Right cardiac atrium (tissue), 5 donors: ENCODE data around the gene PTPRM. TPM values are rescaled to one million over a fixed set of nuclear protein-coding genes. Genes with fewer than 3 reads are reported as not detected.

ENCODE experiments used
- ATAC-seq, 2 donors: fragments of 200-7000 bp; cut with Tn5 transposase; one replicate each; pipeline versions ENCODE4 v1.8.0 to v1.9.1; 2020; ENCODE audit warnings: moderate library complexity in 2 of 2, mild to moderate bottlenecking in 1 of 2
- DNase-seq, 3 donors: peaks; one replicate each; pipeline ENCODE4 v3.0.0-alpha.2; 2020
- H3K27ac ChIP-seq: one replicate; pipeline ENCODE4 v1.5.1; 2013; ENCODE audit warnings: mild to moderate bottlenecking, low read length, control low read depth, moderate library complexity
- H3K27me3 ChIP-seq: one replicate; pipeline ENCODE4 v1.6.1; 2013; ENCODE audit not compliant: control insufficient read depth, insufficient read depth
- H3K4me1 ChIP-seq: one replicate; pipeline ENCODE4 v1.6.1; 2013; ENCODE audit warnings: low read length; ENCODE audit not compliant: control insufficient read depth, insufficient read depth
- H3K4me3 ChIP-seq: one replicate; pipeline ENCODE4 v1.5.1; 2013; ENCODE audit warnings: low read length, control low read depth
- H3K9me3 ChIP-seq: one replicate; pipeline ENCODE4 v1.6.1; 2013; ENCODE audit warnings: low read length; ENCODE audit not compliant: control insufficient read depth
- WGBS: extraction: QIAGEN DNeasy Blood & Tissue Kit; methylation state at CpG from one replicate; pipeline ENCODE4 v1.1.7; 2013; 5-methylcytosine and 5-hydroxymethylcytosine counted together
- intact Hi-C, 4 donors: fragments of 100-400 bp; cut with DNase I; formaldehyde crosslinking; loops; one replicate each; pipeline versions ENCODE4 v1.11.0 to v1.14.0; 2022 to 2023
- long read RNA-seq, 4 donors: library from polyadenylated mRNA; unstranded; transcript quantifications; one replicate each; pipeline ENCODE4 v2.0.0, GENCODE V29; 2020 to 2021
- polyA plus RNA-seq: library from polyadenylated mRNA; stranded (reverse); fragments of 200-250 nt; gene quantifications from one replicate; pipeline ENCODE4 v1.2.3, GENCODE V29; 2013
- total RNA-seq, 4 donors: library from RNA; stranded (reverse); fragmentation: NEBNext Ultra II Directional; extraction: Animal tissue kit (Norgen Biotek cat#: 25700); gene quantifications; one replicate each; pipeline ENCODE4 v1.2.1, GENCODE V29; 2021
- donor health status: healthy with polysubstance abuse.
- donor health status: DM: no; HTN: yes; CAD: no.
- donor health status: DM: no; HTN: no; CAD: no.
- donor health status: DM: no; HTN: yes; CAD: no; lungs with severe emphysema.
- donor health status: DM: yes; HTN: yes; CAD: no.

Gene PTPRM
- total RNA-seq (10 to 100 TPM; 55.1 to 76.2 (median 62.9) TPM), polyA plus RNA-seq (81.5 TPM)
- long read RNA-seq, donor 1, partial matches to known transcripts: 22 of 36 reads
- long read RNA-seq, donor 1, other reads (novel, unspliced or antisense): 14 of 36 reads
- long read RNA-seq, donor 2, partial matches to known transcripts: 8 of 11 reads
- long read RNA-seq, donor 2, other reads (novel, unspliced or antisense): 3 of 11 reads
- long read RNA-seq, donor 3, full-length matches to known transcripts: 1 of 67 reads
- long read RNA-seq, donor 3, partial matches to known transcripts: 53 of 67 reads
- long read RNA-seq, donor 3, other reads (novel, unspliced or antisense): 13 of 67 reads
- long read RNA-seq, donor 4, partial matches to known transcripts: 10 of 13 reads
- long read RNA-seq, donor 4, other reads (novel, unspliced or antisense): 3 of 13 reads

DNA sequence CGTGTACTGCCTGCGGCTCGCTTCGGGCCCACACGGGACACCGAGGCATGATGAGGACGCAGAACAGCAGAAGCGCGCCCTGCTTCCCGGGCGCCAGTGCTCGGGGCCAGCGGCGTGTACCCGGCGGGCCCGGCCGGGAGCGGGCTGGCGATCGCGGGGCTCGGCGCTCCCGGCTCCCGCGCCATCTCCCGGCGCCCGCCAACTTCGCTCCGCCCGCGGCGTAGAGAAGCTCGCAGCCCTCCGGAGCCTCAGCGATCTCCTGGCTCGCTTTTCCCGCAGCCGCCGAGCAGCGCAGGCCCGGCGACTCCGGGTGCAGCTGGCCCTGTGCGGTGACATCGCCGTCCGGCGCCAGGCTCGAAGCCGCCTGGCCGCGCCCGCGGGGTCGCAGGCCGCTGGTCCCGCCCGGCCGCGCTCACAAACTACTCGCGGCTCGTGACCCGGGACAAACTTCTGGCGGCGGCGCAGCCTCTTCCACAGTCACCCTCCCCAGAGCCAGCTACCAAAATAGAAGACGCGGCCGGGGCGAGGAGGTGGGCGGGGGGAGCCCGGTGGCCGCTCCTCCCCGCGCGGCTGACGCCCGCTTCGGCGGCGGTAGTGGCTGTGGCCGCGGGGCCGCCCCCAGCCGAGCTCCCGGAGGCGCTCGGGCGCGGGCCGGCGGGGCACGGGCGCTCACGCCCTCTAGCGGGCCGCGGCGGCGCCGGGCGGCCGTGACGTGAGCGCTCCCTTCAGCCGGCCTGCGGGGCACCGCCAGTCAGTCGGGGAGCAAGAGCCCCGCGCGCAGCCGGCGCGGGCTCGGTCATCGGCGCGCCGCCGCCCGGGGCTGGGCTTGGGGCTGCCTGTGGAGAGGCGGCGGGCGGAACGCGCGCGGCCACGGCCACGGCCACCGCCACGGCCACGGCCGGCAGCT, at the start of gene PTPRM:
TSS of gene PTPRM (plus strand) at position 750 of the 907 bp plus-strand sequence. CDS start 503 bp downstream, outside the sequence.
- Histone ChIP-seq H3K27me3 (no peaks in the 10 kb centered on the region), H3K4me3 (peak within 1 kb of the TSS; percentile 84), H3K9me3 (no peaks in the 10 kb centered on the region), H3K27ac (peak within 1 kb of the TSS; percentile 100), H3K4me1 (peaks cover 3% of the 10 kb centered on the region)
- intact Hi-C loops: loop anchor here in 3 of 4 donors (2.0 to 10.0 kb wide), 5 partner anchors 112 to 294 kb away; no protein-coding TSS in a partner anchor
- DNase-seq (peak; percentile 93 to 97 (median 97)), ATAC-seq (peak; percentile 93 to 96)
- under 1% methylated on average over 139 of the region's 139 CpGs for WGBS

- H3K4me1 ChIP-seq: no peaks in the 10 kb centered on the region
- no peak overlapping the region for H3K27ac ChIP-seq
- intact Hi-C loops: no loop called here
- H3K4me3 ChIP-seq: no peak overlapping the region
- no peak for ATAC-seq
- H3K9me3 ChIP-seq: no peaks in the 10 kb centered on the region
- WGBS: 80% methylated on average over 4 of the region's 4 CpGs
- no peaks in the 10 kb centered on the region for H3K27me3 ChIP-seq
- no peak for DNase-seq
Measured at GRCh38 chr18:7517852-7518251, 49.3 kb upstream of the PTPRM start.

DNA sequence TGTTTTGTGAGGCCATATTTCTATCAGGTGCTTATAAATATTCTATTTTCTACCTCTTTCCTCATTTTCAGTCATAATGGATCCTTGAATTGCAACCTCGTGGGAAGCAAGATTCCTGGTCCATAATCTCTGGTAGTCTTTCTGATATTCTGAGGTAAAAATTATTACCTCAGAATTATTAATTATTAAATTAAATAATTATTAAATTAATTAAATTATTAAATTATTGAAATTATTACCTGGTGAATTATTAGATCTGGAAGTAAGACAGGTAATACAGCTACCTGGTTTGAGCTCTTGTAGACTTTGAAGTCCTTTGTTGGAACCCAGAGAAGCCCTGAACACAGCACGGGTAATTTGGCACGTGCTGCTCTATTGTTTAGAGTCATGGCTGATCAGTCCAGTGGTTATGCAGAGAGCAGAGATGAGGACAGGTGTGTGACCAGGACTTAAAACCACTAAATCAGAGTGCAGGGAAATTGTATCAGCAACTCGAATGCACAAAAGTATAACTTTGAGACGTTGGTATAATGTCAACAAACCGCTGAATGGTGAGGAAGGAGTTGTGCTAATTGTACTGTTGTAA, 46.8 kb upstream of the PTPRM start:
- no peak for ATAC-seq
- no peak for DNase-seq
- Histone ChIP-seq H3K27me3 (no peaks in the 10 kb centered on the region), H3K9me3 (no peaks in the 10 kb centered on the region), H3K27ac (no peak overlapping the region), H3K4me1 (no peaks in the 10 kb centered on the region), H3K4me3 (no peak overlapping the region)
- WGBS: 85% methylated on average over 6 of the region's 6 CpGs
- intact Hi-C loops: no loop called here

DNA sequence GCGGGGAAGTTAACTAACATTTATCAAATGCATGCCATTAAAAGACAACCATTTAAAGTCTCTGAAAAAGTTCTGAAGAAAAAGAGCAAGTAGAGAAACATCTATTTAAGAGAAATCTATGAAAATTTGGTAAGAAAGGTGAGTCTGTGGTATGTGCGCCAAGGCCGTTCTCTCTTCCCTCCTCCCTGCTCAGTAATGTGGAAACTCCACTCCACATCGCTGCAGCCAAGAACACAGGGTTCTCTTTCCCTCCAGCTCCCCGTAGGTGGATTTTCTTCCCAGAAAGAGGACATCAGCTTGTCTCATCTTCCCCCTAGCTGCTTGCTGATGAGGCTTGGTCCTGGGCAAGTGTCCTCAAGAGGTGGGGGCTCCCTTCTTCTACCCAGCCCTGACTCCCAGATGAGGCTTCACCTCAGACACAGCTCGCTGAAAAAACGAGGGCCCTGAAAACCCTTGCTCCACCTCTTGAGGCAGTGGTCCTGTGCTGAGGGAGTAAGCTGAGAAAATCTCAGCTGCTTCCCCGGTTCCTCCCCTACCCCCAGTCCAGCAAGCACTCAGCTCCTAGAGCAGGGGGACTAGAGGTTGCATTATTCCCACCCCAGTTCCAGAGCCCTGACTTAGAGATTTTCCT, 45.8 kb upstream of the PTPRM start:
- Histone ChIP-seq H3K4me3 (no peak overlapping the region), H3K4me1 (no peaks in the 10 kb centered on the region), H3K27me3 (no peaks in the 10 kb centered on the region), H3K9me3 (no peaks in the 10 kb centered on the region), H3K27ac (no peak overlapping the region)
- DNase-seq: no peak
- ATAC-seq: no peak
- intact Hi-C loops: no loop called here
- 88% methylated on average over 8 of the region's 8 CpGs for WGBS

DNA sequence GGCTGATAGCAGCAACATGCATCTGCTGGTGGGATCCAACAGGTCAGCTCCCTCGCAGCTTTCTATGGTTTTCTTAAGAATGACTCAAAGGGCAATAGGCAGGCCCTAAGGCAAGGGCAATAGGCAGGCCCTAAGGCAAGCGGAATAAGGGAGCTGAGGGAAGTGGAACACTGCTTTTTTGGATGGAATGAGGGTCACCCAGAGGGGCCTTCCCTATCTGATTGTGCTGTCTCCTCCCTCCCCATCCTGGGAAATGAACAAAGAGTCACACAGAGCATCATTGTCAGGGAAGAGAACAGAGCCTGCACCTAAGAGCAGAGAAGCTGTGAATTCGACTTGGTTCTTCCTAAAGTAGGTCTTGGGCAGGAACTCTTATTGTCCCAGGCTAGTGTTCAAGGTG, 43.3 kb upstream of the PTPRM start:
- ATAC-seq (no peak), DNase-seq (no peak)
- no peaks in the 10 kb centered on the region for H3K4me1 ChIP-seq
- H3K27me3 ChIP-seq: no peaks in the 10 kb centered on the region
- no peak overlapping the region for H3K4me3 ChIP-seq
- no peaks in the 10 kb centered on the region for H3K9me3 ChIP-seq
- intact Hi-C loops: no loop called here
- no peak overlapping the region for H3K27ac ChIP-seq
- WGBS: 96% methylated on average over 3 of the region's 3 CpGs

DNA sequence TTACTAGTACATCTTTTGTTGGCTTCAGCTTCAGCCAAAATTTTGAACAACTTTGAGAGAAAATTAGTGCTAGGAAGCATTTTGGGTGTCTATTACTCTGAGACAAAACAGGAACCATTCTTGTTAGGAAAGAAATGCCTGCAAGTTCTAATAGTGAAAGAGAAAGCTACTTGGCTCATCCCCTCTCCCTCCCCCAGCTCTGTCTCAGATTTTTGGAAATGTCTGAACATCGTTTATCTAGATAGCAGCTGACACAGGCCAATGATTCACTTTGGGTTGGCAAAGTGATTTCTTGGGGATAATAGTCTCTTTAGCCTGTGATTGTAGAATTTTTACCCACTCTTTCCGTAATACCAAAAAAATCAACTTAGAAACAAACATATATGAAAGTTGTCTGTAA, 42.3 kb upstream of the PTPRM start:
- no peak for DNase-seq
- no peak overlapping the region for H3K4me3 ChIP-seq
- no peaks in the 10 kb centered on the region for H3K4me1 ChIP-seq
- 58% methylated on average over 2 of the region's 2 CpGs for WGBS
- no peaks in the 10 kb centered on the region for H3K9me3 ChIP-seq
- no peaks in the 10 kb centered on the region for H3K27me3 ChIP-seq
- intact Hi-C loops: no loop called here
- peak in 1 of 2 donors; percentile 61 for ATAC-seq
- H3K27ac ChIP-seq: no peak overlapping the region

DNA sequence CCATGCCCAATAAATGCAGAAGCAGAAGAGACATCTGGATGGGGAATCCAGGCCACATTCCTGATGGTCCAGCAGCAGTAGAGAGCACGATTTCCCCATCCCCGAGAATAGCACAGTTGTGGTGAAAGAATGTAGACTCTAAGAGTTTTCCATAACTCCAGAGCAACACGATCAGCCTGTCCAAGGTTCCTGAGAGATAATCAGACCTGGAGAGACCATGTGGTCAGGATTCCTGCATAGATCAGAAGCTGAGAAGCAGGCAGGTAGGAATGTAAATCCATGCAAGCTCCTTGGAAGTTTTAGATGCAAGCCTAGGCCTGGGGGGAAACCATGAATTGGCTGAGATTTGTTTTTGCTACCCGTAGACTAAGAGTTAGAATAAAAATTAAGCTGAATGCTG, 34.2 kb upstream of the PTPRM start:
- Histone ChIP-seq H3K27me3 (no peaks in the 10 kb centered on the region), H3K27ac (no peak overlapping the region), H3K9me3 (no peaks in the 10 kb centered on the region), H3K4me3 (no peak overlapping the region), H3K4me1 (no peaks in the 10 kb centered on the region)
- 77% methylated on average over 4 of the region's 4 CpGs for WGBS
- intact Hi-C loops: no loop called here
- DNase-seq (no peak), ATAC-seq (no peak)

- intact Hi-C loops: no loop called here
- WGBS: 94% methylated on average over 5 of the region's 5 CpGs
Measured at GRCh38 chr18:7535436-7536205, 31.5 kb upstream of the PTPRM start.

DNA sequence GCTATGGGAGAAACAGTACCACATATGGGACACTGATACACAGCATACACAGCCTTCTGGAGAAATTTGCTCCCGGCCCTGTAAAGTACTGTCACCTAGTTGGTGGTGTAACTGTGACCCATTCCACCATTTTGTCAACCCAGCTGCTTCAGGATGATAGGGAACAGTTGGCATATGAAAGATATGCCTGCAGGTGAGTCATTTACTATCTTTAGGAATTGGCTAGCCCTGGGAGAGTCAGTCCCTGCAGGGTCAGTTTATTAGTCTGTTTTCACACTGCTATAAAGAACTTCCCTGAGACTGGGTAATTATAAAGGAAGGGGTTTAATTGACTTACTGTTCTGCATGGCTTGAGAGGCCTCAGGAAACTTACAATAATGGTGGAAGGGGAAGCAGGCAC, 30.0 kb upstream of the PTPRM start:
- intact Hi-C loops: no loop called here

More at GRCh38 chr18:7535436-7536205, 31.5 kb upstream of the PTPRM start:
- H3K4me3 ChIP-seq: no peak overlapping the region
- DNase-seq (no peak), ATAC-seq (no peak)
- no peak overlapping the region for H3K27ac ChIP-seq
- no peaks in the 10 kb centered on the region for H3K4me1 ChIP-seq
- H3K27me3 ChIP-seq: no peaks in the 10 kb centered on the region
- no peaks in the 10 kb centered on the region for H3K9me3 ChIP-seq

GRCh38 chr18:7541835-7542234, 25.3 kb upstream of the PTPRM start:
- no peaks in the 10 kb centered on the region for H3K4me1 ChIP-seq
- no peaks in the 10 kb centered on the region for H3K9me3 ChIP-seq
- ATAC-seq (no peak), DNase-seq (no peak)
- WGBS: 88% methylated on average over 5 of the region's 5 CpGs
- H3K27me3 ChIP-seq: no peaks in the 10 kb centered on the region
- intact Hi-C loops: no loop called here
- H3K4me3 ChIP-seq: no peak overlapping the region
- H3K27ac ChIP-seq: no peak overlapping the region

More for the DNA sequence above, 30.0 kb upstream of the PTPRM start:
- H3K4me3 ChIP-seq: no peak overlapping the region
- H3K9me3 ChIP-seq: no peaks in the 10 kb centered on the region
- no peaks in the 10 kb centered on the region for H3K4me1 ChIP-seq
- H3K27ac ChIP-seq: no peak overlapping the region
- H3K27me3 ChIP-seq: no peaks in the 10 kb centered on the region
- DNase-seq (no peak), ATAC-seq (no peak)
- WGBS: 98% methylated on average over 1 of the region's 1 CpG
